ENCODE data around the gene HTR1B.
A peak's percentile ranks its signal among the peaks of the same experiment; 100 is the strongest.

HTR1B gene

GRCh38 chr6:77463308-77463860 is at the start of gene HTR1B:
Gene HTR1B (minus strand): TSS chr6:77463491. CDS start chr6:77463403, 88 bp downstream.
- DNase-seq (ENCODE audit: low read depth, low spot score) = peak; percentile 61

GRCh38 chr6:77512554-77512953 is 49.3 kb upstream of the HTR1B start:
- DNase-seq (ENCODE audit: low read depth, low spot score) = no peak

GRCh38 chr6:77511860-77512259 is 48.6 kb upstream of the HTR1B start:
- peak; percentile 3 for DNase-seq (ENCODE audit: low read depth, low spot score)

DNA sequence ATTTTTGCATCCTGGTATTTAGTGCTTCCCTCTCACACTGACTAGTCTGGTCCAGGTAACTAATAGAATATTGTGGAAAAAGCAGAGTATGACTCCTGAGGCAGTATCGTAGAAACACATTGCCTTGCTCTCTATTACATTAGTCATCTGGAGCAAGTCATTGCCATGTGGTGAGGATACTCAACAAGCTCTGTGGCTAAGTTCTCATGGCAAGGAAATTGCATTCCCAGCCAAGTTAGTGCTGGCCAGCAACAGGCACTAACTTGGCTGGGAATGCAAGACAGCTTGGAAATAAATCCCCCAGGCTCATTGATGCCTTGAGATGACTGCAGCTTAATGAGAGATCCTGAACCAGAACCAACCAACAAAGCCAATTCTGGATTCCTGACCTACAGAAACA is 39.7 kb upstream of the HTR1B start:
- peak; percentile 63 for DNase-seq (ENCODE audit: low read depth, low spot score)

GRCh38 chr6:77492530-77492929 is 29.2 kb upstream of the HTR1B start:
- DNase-seq (ENCODE audit: low read depth, low spot score) = no peak

GRCh38 chr6:77487808-77488425 is 24.6 kb upstream of the HTR1B start:
- DNase-seq (ENCODE audit: low read depth, low spot score) = no peak

- no peak for DNase-seq (ENCODE audit: low read depth, low spot score)
Measured at GRCh38 chr6:77482981-77483380, 19.7 kb upstream of the HTR1B start.

GRCh38 chr6:77474973-77475372 is 11.7 kb upstream of the HTR1B start:
- DNase-seq (ENCODE audit: low read depth, low spot score) = no peak

DNA sequence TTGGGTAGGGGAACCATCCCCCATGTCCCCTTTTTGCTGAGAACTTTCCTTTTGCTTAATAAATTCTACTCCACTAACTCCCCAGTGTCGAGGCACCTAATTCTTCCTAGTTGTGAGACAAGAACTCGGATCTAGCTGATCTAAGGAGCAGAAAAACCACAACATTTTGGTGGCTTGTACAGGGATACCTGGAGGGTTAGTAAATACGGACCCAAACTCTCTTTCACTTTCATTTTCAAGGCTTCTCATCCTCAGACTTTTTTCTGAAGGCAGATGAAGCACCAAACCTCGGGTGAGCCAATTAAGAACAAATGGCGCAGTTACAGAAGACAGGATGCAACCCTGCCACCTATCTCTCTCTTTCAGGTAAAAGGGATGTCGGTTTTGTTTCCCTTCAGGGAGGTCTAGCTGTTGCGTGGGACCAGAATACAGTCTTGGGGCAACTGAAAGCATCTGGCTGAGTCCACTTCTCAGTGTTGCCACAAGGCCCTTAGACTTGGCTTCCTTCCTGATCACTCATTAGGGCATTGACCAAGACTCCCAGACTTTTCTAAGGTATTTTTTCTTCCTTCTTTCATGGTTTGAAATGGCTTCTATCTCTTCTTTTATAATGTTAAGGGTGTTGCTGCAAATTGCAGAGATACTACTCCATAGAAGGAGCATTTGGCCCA is 11.1 kb upstream of the HTR1B start:
- no peak for DNase-seq (ENCODE audit: low read depth, low spot score)

GRCh38 chr6:77470983-77471382 is 7.7 kb upstream of the HTR1B start:
- DNase-seq (ENCODE audit: low read depth, low spot score) = peak; percentile 43

DNA sequence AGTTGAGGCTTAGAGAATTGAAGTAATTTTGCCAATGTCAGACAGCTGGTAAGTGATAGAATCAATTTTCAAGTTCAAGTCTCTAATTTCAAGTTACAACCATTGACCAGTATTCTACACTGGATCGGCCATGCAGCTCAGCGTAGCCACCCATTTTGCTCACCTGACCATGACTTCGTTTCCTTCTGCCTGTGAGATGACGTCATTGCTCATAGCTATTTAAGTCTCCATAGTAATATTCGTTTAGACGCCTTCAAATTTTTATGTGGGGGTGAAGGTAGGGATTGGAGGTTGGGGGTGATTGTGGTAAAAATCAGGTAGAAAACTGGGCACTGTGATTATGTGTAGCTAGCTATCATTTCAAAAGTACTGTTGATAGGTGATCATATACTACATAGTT is 5.6 kb upstream of the HTR1B start:
- DNase-seq (ENCODE audit: low read depth, low spot score) = no peak

DNA sequence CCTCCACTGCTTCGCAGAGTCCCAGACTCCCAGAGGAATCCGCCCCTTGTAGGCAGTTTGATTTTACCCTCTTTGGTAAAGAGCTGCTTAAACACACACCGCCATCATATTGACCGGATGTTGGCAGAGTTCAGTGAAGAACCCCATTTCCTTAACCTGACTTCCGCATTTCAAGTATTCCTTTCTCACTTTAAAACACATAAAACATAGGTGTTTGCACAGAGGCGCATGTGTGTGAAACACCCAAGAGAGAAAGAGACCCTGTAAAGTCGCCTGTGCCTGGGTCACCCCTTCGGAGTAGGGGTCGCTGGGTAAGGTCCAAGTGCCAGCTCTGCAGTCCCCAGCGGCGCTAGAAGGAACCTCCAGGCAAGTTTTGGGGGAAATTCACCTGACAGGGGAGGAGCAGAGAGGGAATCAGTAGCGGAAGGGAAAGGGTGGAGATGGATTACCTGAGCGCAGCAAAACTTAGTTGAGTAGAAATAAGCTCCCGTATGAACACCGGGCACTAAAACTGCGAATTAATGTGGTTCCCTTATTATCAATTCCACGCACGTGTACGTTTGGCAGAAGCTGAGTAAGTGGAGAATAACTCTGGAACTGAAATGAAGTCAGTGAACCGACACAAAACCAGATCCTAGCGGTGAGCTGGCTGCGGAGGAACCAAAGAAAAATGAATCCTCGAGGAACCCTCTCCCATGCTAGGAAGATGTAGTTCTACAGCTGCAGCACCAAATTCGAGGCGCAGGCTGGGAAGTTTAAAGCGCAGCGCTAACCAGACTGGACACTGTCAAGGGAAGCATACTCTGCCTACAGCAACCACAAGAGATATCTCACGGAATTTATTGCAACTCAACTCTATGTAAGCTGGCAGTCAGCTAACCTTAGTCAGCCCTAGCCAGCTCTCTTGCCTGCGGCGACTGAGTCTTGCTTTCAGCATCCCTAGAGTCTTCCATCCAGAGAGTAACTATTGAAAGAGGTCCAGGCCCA is 3.5 kb upstream of the HTR1B start:
- peak; percentile 69 for DNase-seq (ENCODE audit: low read depth, low spot score)

GRCh38 chr6:77466055-77466450 is 2.8 kb upstream of the HTR1B start:
- DNase-seq (ENCODE audit: low read depth, low spot score) = peak; percentile 87

DNA sequence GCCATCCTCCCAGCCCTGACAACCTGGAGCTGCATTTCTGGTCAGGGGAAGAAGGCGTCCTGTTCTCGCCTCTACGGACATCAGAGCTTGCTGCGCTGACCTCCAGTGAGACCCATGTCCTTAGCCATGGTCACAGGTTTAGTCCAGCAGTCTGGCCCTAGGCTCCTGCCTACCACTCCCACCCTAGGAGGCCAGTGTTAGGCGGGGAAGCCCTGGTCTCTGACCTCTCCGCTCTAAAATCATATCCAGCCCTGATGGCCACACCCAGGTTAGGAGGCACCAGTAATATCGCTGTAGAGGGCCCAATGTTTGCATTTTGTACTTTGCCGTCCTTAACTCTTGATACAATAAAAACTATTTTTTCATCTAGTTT is 1.2 kb upstream of the HTR1B start:
- no peak for DNase-seq (ENCODE audit: low read depth, low spot score)

DNA sequence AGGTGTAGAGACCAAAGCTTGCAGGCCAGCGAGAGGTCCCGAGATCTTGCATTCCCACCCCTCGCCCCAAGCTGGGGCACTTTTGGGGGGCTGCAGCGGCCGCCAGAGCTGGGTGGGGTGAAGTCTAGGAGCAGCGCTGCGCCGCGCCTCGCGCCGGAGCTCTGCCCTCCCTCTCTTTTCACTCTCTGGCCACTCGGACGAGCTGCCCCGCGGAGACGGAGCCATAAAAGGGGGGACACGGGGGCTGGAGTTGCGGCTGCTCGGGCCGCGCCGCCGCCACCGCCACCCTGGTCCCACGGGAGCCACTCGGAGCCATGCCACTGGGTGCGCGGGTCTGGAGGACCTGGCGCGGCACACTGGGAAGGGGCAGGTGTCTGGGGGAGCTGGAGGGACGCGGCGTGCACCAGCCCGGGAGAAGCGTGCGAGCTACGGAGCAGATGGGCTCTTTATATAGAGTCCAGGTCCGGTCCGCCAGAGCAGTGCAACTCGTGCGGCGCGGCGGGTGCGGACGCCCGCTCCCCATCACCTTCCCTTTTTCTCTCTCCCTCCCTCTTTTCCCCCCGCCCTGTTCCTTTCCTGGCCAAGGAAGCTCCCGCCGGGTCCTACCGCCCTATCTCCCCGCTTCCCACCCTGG is 687 bp upstream of the HTR1B start:
- DNase-seq (ENCODE audit: low read depth, low spot score) = peak; percentile 45

DNA sequence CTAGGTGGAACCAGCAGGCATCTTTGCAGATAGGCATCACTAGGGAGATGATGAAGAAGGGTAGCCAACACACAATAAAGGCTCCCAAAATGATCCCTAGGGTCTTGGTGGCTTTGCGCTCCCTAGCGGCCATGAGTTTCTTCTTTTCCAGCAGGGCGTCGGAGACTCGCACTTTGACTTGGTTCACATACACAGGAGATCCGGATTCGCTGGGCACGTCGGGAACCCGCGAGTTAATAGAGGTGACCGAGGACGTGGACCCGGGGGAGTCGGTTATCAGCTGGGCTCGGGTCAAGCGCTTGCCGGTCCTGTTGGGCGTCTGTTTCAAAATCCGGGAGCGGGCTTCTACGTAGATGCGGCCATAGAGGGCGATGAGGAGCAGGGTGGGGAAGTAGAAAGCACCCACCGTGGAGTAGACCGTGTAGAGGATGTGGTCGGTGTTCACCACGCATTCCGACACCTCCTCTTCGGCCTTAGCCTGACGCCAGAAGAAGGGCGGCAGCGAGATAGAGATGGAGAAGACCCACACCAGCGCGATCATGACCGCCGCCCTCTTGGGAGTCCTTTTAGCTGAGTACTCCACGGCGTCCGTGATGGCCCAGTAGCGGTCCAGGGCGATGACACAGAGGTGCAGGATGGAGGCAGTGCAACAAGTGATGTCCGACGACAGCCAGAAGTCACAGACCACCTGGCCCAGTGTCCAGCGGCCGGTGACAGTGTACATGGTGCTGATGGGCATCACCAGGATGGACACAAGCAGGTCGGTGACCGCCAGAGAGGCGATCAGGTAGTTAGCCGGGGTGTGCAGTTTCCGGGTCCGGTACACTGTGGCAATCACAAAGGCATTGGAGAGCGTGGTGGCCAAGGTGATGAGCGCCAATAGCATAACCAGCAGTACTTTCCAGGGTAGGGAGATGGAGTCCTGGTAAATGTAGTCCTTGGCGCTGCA is 658 bp downstream of the HTR1B start:
- peak; percentile 38 for DNase-seq (ENCODE audit: low read depth, low spot score)

DNA sequence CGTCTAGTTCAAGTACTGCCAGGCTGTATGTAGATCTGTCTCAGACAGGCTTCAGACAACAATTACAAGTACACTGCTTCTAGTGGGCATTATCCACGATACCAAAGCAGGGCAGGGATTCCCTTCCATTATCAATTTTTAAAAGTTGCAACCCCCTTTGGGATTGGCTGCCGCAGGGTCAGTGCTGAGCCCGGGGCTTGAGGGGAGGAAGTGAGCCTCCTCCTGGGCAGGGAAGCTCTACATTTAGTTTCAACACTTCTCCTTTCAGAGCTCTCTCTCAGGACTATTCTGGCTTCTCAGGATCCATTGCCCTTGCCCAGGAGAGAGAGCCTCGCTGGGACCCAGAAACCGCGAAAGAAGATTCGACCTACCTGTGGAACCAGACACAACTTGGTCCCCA is 1.5 kb downstream of the HTR1B start:
- DNase-seq (ENCODE audit: low read depth, low spot score) = no peak

- no peak for DNase-seq (ENCODE audit: low read depth, low spot score)
Measured at GRCh38 chr6:77458421-77458820, 4.9 kb downstream of the HTR1B start.

DNA sequence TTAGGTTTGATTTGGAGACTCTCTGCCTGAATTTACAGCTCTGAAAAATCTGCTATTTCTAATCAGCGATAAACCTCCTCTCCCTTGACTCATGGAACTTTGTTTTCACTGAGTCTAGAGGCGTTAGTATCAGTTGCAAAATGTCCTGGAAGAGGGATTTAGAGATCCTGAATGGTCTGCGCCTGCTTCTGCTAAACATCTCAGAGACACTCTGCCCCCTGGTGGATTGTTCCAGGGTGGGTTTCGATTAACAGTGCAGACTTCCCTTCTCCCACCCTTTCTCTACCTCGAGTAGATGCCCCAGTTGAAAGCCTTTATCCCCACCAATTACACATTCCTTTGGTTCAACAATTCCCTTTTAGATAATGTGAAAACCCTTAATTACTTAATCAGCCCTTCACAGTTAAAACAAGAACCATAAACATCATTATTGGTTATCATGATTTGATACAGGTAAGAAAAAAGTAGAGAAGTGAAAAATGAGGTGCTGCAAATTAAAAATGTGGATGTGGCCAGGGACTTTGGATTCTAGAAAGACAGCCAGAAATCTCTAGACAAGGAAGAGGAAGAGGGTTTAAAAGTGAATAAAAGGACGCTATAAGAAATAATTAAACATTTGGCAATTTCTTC is 5.5 kb downstream of the HTR1B start:
- DNase-seq (ENCODE audit: low read depth, low spot score) = peak; percentile 90
